HFFc6 (cell line): ENCODE data around the gene ASCC2. TPM values are rescaled to one million over a fixed set of nuclear protein-coding genes. Genes with fewer than 3 reads are reported as not detected.
"Not testable (repeated sequence)": the region's sequence is repeated elsewhere in the genome, so short reads cannot be mapped to it uniquely, and the experiment has no call there.

Experiments
- DNase-seq: peaks from one replicate; pipeline ENCODE4 v3.0.0-alpha.2; 2018
- H3K27ac Mint-ChIP-seq: 2 replicates; pipeline ENCODE4 v1.8.0; 2020; ENCODE audit warnings: mild to moderate bottlenecking, mixed read lengths
- H3K27me3 Mint-ChIP-seq: 2 replicates; pipeline ENCODE4 v1.8.0; 2021; ENCODE audit warnings: mild to moderate bottlenecking, moderate library complexity, mixed read lengths; ENCODE audit not compliant: insufficient read depth
- H3K36me3 Mint-ChIP-seq: 2 replicates; pipeline ENCODE4 v1.8.0; 2021; ENCODE audit warnings: low read depth, mixed read lengths
- H3K4me1 Mint-ChIP-seq: 2 replicates; pipeline ENCODE4 v1.8.0; 2020; ENCODE audit warnings: low read depth, mixed read lengths
- H3K4me3 Mint-ChIP-seq: 2 replicates; pipeline ENCODE4 v1.8.0; 2020; ENCODE audit warnings: mild to moderate bottlenecking, moderate library complexity, mixed read lengths
- H3K9me3 Mint-ChIP-seq: 2 replicates; pipeline ENCODE4 v1.8.0; 2020; ENCODE audit warnings: mild to moderate bottlenecking, mixed read lengths
- total RNA-seq, 6 experiments: library from RNA; stranded (reverse); fragmentation: NEBNext Ultra II Directional; extraction: Animal tissue kit (Norgen Biotek cat#: 25700); gene quantifications; 2 replicates in 1 of 6; 3 replicates in 5 of 6; pipeline ENCODE4 v1.2.3, GENCODE V29; 2021
- TF ChIP-seq, protein P1 (sequence below): fragments of 200-600 bp; sonication (generic); IDR thresholded peaks from 2 replicates; pipeline ENCODE4 v1.5.0; 2021; ENCODE audit warnings: antibody characterized with exemption, mild to moderate bottlenecking

The ASCC2 gene
- total RNA-seq, 6 experiments from 2014 or later: 60.1 to 73.6 (median 66.4) TPM

DNA sequence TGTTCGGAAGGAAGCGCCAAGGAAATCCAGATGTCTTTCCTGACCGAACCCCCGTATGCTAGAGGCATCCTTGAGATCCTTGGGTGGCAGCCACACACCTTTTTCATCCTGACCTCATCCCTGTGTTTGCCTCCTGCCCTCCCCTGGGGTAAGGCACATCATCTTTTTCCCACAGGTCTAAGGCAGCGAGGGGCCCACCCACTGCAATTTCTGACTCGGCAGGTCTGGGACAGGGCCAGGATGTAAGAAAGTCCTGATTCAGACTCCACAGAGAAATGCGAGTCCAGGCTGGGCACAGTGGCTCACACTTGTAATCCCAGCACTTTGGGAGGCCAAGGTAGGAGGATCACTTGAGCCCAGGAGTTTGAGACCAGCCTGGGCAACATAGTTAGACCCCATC is 81.7 kb downstream of the ASCC2 start:
- Mint-ChIP-seq H3K9me3 (no peaks in the 10 kb centered on the region), H3K4me3 (no peak overlapping the region)
- no peak for DNase-seq

DNA sequence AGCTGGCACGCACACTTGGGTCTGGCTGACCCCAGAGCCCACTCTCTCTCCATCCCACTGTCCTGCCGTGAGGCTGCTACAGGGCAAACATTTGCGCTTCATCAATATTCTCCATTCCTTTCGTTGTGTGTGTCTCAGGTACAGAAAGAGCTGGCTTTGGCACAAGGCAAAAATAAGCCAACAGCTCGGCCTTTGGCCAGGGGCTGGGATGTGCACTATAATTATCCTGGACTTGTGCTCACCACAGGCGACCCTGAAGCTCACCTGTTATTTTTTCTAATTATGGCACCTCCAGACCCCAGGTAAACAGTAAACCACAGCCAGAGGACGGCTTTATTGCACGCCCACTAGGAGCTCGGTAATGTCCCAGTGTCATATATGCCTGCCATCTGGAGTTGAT is 82.2 kb downstream of the ASCC2 start:
- Mint-ChIP-seq H3K27me3 (peaks cover 2% of the 10 kb centered on the region; the same call in 1 of the 2 replicates), H3K36me3 (no peaks in the 10 kb centered on the region), H3K9me3 (no peaks in the 10 kb centered on the region), H3K27ac (no peak overlapping the region), H3K4me3 (no peak overlapping the region), H3K4me1 (no peaks in the 10 kb centered on the region)
- TF ChIP-seq, protein P1, sequence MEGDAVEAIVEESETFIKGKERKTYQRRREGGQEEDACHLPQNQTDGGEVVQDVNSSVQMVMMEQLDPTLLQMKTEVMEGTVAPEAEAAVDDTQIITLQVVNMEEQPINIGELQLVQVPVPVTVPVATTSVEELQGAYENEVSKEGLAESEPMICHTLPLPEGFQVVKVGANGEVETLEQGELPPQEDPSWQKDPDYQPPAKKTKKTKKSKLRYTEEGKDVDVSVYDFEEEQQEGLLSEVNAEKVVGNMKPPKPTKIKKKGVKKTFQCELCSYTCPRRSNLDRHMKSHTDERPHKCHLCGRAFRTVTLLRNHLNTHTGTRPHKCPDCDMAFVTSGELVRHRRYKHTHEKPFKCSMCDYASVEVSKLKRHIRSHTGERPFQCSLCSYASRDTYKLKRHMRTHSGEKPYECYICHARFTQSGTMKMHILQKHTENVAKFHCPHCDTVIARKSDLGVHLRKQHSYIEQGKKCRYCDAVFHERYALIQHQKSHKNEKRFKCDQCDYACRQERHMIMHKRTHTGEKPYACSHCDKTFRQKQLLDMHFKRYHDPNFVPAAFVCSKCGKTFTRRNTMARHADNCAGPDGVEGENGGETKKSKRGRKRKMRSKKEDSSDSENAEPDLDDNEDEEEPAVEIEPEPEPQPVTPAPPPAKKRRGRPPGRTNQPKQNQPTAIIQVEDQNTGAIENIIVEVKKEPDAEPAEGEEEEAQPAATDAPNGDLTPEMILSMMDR: no peak
- no peak for DNase-seq

More for the DNA sequence above, 81.7 kb downstream of the ASCC2 start:
- Mint-ChIP-seq H3K27ac (no peak overlapping the region), H3K27me3 (peaks cover 2% of the 10 kb centered on the region; the same call in 1 of the 2 replicates), H3K36me3 (no peaks in the 10 kb centered on the region), H3K4me1 (no peaks in the 10 kb centered on the region)
- TF ChIP-seq, protein P1: no peak

DNA sequence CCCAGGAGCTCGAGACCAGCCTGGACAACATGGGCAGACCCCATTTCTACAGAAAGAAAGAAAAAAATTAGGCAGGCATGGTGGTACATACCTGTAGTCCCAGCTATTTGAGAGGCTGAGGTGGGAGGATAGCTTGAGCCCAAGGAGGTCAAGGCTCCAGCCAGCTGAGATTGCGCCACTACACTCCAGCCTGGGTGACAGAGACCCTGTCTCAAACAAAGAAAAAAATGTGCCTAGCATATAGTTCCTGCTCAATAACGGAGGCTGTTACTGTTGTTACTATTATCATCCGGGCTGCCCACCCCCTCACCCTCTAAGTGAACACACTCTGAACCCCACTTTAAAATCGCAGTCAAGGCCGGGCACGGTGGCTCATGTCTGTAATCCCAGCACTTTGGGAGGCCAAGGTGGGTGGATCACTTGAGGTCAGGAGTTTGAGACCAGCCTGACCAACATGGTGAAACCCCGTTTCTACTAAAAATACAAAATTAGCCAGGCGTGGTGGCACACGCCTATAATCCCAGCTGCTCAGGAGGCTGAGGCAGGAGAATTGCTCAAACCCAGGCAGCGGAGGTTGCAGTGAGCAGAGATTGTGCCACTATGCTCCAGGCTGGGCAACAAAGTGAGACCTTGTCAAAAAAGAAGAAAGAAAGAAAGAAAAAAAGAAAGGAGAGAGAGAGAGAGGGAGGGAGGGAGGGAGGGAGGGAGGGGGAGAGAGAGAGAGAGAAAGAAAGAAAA is 83.2 kb downstream of the ASCC2 start:
- H3K4me3 Mint-ChIP-seq, DNase-seq, H3K36me3 Mint-ChIP-seq, H3K27ac Mint-ChIP-seq, H3K9me3 Mint-ChIP-seq, H3K4me1 Mint-ChIP-seq, H3K27me3 Mint-ChIP-seq: not testable (repeated sequence)

DNA sequence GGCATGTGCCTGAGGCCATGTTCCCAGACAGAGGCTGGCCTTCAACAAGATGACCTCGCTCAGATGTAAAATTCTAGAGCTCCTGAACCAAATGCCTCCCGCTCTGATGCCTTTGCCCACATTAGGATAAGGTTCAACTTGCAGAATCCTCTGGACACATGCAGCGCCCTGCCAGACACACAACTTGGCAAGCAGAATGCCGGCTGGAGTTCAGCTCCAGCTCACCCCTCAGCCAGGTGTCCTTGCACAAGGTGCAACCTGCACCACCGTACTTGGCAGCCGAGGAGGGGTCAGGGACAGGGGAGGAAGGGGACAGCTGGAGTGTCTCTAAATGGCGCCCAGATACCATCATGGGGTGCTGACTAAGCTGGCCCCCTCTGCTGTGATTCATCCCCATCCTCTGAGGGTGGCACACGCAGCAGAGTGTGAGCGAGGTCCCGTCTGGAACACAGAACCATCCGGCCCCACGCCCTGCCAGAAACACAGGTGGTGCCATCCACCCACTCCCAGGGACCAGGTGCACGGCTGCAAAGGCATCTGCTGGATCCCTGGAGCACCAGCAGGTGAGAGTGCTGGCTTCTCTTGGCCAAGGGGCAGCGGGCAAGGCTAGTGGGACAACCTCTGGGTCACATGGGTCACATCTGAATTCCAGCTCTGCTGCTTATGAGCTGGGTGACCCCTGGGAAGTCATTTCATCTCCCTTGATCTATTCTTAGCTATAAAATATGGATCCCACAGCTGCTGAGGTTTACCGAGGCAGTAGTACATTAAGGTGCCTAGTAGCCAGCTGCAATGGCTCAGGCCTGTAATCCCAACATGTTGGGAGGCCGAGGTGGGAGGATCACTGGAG is 84.0 kb downstream of the ASCC2 start:
- peaks cover 8% of the 10 kb centered on the region; the same call in 1 of the 2 replicates for H3K36me3 Mint-ChIP-seq
- H3K4me1 Mint-ChIP-seq: peaks cover 6% of the 10 kb centered on the region; the same call in 1 of the 2 replicates
- DNase-seq: no peak
- peaks cover 2% of the 10 kb centered on the region; the same call in 1 of the 2 replicates for H3K27me3 Mint-ChIP-seq
- TF ChIP-seq, protein P1: no peak
- no peaks in the 10 kb centered on the region for H3K9me3 Mint-ChIP-seq
- H3K27ac Mint-ChIP-seq: no peak overlapping the region; the same call in 1 of the 2 replicates
- H3K4me3 Mint-ChIP-seq: no peak overlapping the region

DNA sequence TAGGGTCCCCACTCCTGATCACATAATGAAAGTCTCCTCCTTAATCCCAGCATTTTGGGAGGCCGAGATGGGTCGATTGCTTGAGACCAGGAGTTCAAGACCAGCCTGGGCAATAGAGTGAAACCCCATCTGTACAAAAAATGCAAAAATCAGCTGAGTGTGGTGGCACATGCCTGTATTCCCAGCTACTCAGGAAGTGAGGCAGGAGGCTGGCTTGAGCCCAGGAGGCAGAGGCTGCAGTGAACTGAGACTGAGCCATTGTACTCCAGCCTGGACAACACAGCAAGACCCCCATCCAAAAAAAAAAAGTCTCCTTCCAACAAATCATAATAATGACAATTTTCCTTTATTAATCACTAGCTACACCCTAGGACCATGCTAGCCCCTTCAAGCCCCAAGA is 86.4 kb downstream of the ASCC2 start:
- Mint-ChIP-seq H3K36me3 (peaks cover 8% of the 10 kb centered on the region), H3K27ac (no peak overlapping the region), H3K27me3 (peaks cover 2% of the 10 kb centered on the region), H3K4me3 (no peak overlapping the region), H3K9me3 (no peaks in the 10 kb centered on the region), H3K4me1 (peaks cover 6% of the 10 kb centered on the region; the same call in 1 of the 2 replicates)
- TF ChIP-seq, protein P1: no peak
- DNase-seq: no peak
